EH (cell line): Measurements from ENCODE around the gene PRSS22.

Experiments
- DNase-seq: peaks from one replicate; pipeline ENCODE4 v3.0.0-alpha.2; 2015; ENCODE audit warnings: low read depth

PRSS22 gene

DNA sequence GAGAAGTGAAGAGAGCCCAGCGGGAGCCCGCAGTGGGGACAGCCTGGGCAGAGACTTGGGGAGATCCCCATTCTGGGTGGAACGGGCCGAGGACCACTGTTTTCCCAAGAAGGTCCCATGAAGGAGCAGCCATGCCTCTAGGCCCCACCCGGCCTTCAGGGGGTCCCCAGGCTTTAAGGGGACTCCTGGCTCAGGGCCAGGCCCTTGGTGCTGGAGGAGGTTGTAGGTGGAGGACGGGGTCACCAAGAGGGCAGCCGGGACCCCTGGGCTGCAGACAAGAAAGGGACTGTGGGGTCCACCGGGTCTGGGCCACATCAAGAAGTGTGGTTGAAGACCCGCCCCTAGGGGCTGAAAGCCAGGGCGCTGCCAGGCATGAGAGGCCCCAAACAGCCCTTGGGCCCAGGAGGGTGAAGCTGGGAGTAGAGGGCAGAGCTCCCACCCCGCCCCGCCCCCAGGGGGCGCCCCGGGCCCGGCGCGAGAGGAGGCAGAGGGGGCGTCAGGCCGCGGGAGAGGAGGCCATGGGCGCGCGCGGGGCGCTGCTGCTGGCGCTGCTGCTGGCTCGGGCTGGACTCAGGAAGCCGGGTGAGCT, 41.1 kb downstream of the PRSS22 start, which contains the start of gene PRSS21:
PRSS21 (plus strand) TSS at position 487 of the 589 bp plus-strand sequence; CDS start at position 519, 32 bp downstream.
- DNase-seq, result no peak

DNA sequence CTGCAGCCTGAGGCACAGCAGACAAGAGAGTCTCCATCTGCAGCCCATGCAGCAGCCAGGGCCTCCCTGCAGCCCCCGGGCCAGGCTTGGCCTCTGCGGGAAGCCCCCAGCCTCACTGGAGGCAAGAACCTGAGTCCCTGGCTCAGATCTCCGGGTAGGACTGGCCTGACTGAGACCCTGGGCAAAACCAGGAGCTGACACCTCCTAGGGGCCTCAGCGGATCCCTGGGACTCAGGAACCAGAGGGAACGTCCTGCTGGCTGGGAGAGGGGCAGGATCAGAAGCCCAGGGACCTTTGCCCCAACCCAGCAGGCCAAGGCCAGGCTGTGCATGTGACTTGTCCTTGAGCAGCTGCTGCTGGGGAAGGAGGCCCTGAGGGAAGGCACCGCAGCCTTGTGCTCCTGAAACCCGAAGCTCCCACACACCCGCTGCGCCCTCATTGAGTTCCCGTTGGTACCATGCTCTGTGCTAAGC, 42.6 kb downstream of the PRSS22 start:
- no peak for DNase-seq

DNA sequence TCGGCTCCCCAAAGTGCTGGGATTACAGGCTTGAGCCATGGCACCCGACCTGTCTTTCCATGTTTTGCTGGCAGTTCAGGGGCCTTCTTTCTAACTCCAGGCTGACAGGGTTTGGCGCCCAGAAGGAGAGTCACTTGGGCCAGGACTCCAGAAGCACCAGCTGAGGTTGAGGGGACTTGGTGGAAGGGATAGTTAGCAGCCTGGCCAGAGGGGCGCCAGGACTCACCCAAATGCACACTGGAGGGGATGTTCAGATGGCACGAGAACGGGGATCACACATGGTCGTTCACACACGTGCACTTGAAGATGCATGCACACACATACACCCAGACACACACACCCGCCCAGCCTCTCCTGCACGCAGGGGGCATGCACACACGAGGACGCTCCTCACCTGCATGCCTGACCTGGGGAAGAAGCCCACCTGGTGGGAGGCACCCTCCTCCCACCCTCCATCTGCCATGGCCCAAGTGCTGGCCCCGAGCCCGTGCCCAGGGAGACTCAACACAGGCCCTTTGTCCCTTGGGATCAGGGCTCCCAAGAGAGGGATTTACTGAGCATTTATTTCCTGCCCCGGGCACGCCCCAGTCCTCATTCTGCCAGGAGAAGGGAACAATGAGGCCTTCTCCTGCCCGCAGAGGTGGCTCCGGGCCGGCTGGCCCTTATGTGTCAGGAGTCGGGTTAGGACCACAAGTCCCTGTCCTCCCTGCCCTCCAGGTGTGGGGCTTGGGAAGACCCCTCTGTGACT, 43.2 kb downstream of the PRSS22 start:
- DNase-seq, result no peak

DNA sequence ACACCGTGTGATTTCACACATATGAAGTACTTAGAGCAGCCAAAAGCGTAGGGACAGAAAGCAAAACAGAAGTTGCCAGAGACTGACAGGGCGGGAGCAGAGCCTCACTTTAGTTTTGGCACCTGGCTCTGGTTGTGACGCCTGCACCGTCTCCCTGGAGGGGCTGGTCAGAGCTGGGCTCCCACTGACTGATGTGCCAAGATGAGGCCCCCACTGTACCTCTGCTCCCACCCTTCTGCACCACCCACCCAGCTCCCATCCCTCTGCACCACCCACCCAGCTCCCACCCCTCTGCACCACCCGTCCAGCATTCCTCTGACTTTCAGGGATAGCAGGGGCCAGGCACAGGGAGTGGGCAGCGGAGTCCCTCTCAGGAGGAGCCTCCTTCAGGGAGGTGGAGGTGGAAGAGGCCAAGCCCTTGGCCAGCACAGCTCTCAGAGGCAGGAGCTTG, 44.2 kb downstream of the PRSS22 start:
- DNase-seq, result no peak

DNA sequence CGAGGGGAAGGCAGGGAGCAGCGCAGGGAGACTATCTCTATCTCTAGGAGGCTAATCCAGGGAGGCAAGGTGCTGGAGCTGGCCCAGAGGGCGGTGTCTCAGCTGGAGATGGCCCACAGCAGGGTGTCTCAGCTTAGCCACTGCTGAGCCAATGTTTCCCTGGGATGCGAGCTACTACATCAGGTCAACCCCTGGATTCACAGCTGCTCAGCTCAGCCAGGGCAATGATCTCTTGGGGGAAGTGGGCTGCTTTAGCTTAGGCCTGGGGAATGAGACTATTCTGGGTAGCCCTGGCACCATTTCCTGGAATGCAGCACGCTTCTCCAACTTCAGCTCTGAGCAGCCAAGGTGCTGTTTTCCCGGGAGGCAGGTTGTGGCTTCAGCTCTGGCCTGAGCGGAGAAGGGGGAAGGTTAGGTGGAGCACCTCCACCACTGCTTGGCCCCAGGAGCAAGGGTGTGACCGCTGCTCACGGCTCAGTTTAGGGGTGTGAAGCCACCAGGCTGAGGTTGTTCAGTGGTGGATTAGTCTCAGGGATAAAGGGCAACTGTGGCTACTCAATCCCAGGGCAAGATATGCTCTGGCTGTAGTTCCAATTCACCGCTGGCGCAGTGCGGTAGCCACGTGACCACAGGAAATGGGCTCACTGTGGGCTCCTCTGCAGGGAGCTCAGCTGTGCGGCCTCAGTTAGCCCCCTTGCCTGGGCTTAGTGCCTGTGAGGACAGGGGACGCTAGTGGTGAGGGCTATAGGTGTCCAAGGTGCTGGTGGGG, 46.1 kb downstream of the PRSS22 start:
- DNase-seq, result no peak

DNA sequence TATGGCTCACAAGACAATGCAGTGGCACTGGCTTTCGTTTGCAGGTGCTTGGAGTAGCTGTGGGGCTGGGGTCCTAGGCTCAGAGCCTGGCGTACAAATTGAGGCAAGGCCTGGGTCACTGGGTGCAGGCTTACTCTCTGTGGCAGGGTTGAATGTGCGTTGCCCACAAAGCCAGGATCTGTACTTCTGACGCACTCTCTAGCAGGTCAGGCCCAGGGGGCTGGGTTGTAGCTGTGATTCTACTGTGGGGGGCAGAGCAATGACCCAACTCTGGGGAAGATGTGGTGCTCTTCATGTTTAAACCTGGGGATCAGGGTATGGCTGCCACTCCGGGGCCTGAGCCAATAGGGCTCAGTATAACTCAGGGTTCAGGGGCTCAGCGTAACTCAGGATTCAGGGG, 47.3 kb downstream of the PRSS22 start:
- DNase-seq, result no peak

DNA sequence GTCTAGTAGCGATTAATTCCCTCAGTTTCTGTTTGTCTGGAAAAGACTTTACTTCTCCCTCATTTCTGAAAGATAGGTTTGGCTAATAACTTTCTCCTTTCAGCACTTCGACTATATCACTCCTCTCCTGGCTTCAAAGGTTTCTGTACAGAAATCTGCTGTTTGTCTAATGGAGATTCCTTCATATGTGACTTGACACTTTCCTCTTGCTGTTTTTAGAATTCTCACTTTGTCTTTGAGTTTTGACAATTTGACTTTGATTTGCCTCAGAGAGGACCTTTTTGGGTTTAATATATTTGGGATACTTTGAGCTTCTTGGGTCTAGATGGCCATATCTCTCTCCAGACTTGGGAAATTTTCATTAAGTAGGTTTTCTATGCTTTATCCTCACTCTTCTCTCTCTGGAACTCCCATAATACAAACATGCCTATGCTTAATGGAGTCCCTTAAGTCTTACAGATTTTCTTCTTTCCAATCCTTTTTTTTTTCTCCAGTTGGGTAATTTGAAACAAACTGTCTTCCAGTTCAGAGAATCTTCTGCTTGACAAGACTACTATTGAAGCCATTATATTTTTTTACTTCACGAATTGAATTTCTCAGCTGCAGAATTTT, 48.7 kb downstream of the PRSS22 start:
- DNase-seq, result no peak

DNA sequence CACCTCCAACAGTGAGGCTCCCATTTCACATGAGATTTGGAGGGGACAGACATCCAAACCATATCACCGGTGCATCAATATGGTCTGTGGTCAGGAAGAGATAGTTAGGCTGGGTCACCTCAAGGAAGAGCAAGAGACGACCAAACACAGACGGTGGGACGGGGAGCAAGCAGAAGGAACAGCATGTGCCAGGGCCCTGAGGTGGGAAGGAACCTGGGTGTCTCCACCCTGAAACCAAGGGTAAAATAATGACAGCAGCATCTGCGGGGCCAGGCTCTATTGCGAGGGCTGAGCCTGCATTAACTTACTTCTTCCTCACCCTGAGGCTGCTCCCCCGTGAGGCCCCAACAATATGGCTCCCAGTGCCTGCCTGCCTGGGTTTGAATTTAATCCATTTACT, 49.8 kb downstream of the PRSS22 start:
- no peak for DNase-seq

DNA sequence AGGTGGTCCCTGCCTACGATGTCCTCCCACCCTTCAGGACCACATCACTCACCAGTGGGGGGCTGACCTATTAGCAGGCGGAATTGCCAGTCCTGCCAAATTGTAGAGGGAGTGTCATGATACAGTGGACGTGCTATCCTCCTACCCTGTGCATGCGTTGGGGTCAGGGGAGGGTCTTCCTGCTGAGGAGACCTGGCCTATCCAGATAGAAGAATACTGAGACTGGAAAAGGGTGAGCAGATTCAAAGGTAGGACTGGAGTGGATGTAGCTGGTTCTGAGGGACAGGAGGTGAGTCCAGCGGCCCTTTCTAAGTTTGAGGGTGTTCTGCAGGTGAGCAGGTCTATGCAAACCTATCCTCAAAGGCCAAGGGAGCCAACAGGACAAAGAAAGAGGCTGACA, 51.7 kb downstream of the PRSS22 start:
- no peak for DNase-seq

DNA sequence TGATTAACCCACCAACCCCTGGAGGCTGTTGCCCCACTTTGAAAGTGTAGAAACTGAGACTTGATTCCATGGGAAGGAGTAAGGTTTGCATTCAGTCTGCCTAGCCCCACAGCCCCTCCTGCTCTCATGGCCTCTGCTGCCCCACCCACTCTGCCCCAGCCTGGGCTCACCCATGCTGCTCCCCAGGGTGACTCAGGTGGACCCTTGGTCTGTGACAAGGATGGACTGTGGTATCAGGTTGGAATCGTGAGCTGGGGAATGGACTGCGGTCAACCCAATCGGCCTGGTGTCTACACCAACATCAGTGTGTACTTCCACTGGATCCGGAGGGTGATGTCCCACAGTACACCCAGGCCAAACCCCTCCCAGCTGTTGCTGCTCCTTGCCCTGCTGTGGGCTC, 53.2 kb downstream of the PRSS22 start:
- DNase-seq, result no peak

DNA sequence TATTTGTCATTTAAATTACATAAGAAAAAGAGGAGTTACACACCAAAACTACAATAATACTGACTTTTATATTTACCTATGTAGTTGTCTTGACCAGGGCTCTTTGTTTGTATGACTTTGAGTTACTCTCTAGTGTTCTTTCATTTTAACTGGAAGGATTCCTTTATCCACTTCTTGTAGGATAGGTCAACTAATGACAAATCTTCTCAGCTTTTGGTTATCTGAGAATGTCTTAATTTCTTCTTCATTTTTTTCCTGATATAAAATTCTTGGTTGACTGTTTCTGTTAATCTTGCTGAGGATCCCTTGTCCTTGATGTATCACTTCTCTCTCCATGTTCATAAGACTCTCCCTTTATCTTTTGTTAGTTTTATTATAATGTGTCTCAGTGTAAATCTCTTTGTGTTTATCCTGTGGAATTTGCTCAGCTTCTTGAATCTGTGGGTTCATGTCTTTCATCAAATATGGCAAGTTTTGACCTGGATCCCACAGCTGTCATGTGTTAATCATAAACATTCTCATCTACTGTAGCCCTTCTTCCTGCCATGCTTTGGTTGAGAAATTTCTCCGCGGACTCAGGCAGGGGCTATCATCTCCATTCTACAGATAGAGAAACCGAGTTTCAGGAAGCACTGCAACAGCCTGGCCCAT, 54.3 kb downstream of the PRSS22 start:
- DNase-seq, result no peak
